Neural progenitor cell (in vitro differentiated cells): ENCODE measurements around the gene ETV6.

ENCODE experiments used
- EZH2 ChIP-seq: fragments of 200-600 bp; sonication (generic); IDR thresholded peaks from 2 replicates; pipeline ENCODE4 v1.6.1; 2017; ENCODE audit warnings: antibody characterized with exemption, mild to moderate bottlenecking, moderate library complexity
- EZH2phosphoT487 ChIP-seq: fragments of 200-600 bp; sonication (generic); IDR thresholded peaks from 2 replicates; pipeline ENCODE4 v1.6.1; 2017; ENCODE audit warnings: antibody characterized with exemption
- TF ChIP-seq, protein P1 (sequence below): fragments of 200-600 bp; sonication (generic); IDR thresholded peaks from 2 replicates; pipeline ENCODE4 v1.5.1; 2017; ENCODE audit warnings: antibody characterized with exemption, mild to moderate bottlenecking

DNA sequence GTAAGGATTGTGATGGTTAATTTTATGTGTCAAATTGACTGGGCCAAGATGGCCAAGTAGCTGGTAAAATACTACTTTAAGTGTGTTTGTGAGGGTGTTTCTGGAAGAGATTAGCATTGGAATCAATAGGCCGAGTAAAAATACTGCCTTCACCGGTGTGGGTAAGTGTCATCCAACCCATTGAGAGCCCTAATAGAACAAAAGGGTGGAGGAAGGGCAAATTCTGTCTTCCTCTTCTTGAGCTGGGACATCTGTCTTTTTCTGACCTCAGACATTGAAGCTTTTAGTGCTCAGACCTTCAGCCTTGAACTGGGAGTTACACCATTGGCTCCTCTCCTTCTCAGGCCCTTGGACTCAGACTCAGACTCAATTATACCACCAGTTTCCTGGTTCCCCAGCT lies 8.0 kb upstream of the ETV6 start:
- TF ChIP-seq, protein P1, sequence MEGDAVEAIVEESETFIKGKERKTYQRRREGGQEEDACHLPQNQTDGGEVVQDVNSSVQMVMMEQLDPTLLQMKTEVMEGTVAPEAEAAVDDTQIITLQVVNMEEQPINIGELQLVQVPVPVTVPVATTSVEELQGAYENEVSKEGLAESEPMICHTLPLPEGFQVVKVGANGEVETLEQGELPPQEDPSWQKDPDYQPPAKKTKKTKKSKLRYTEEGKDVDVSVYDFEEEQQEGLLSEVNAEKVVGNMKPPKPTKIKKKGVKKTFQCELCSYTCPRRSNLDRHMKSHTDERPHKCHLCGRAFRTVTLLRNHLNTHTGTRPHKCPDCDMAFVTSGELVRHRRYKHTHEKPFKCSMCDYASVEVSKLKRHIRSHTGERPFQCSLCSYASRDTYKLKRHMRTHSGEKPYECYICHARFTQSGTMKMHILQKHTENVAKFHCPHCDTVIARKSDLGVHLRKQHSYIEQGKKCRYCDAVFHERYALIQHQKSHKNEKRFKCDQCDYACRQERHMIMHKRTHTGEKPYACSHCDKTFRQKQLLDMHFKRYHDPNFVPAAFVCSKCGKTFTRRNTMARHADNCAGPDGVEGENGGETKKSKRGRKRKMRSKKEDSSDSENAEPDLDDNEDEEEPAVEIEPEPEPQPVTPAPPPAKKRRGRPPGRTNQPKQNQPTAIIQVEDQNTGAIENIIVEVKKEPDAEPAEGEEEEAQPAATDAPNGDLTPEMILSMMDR: no peak
- TF ChIP-seq EZH2: no peak
- no peak for TF ChIP-seq EZH2phosphoT487
